Pulmonary artery endothelial cell (primary cell): ENCODE data around the gene WDR87. TPM values are rescaled to one million over a fixed set of nuclear protein-coding genes. Genes with fewer than 3 reads are reported as not detected.
A peak's percentile ranks its signal among the peaks of the same experiment; 100 is the strongest.
"Not testable (repeated sequence)": the region's sequence is repeated elsewhere in the genome, so short reads cannot be mapped to it uniquely, and the experiment has no call there.

Source experiments
- DNase-seq: peaks from one replicate; pipeline ENCODE4 v3.0.0-alpha.2; 2011; ENCODE audit warnings: low read depth, low spot score
- total RNA-seq: library from RNA; depleted of rRNA; stranded (reverse); fragments of >200 nt; gene quantifications from 2 replicates; pipeline ENCODE4 v1.2.3, GENCODE V29; 2014

The WDR87 gene
- total RNA-seq, 1 donor from 2014 or later = not detected

DNA sequence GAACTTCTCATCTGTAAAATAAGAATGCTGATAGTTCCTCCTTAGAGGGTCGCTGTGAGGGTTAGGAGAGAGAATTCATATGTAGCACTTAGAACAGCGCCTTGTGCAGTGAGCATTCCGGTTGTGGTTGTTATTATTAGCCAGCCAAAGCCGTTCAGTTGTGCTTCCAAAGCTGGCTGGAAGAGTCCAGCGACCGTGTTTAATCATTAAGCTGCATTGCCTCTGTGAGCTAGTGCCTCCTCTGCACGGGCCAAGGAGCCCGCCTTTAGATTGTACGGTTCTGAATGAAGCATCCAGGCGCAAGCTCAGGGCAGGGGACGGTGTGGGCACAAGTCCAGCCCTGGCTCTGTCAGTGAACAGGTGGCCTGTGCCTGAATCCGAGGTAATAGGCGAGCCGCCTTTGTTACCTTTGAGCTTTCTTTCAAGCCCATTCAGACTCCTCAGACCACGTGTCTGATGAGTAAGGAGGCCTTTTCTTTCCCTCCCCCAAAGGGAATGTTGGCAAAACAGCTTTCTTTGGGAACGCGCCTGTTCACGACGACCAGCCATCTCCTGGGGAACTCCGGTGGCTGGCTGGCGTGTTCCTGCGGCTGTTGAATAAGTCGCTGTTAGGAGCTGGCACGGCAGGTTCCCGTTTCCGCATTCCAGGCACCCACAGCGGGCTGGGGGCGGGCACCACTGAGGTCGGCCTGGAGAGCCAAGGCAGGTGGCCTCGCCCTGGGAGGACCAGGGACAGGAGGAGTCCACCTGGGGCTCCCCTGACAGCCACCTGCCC lies 25.7 kb upstream of the WDR87 start:
- DNase-seq = peak; percentile 39

DNA sequence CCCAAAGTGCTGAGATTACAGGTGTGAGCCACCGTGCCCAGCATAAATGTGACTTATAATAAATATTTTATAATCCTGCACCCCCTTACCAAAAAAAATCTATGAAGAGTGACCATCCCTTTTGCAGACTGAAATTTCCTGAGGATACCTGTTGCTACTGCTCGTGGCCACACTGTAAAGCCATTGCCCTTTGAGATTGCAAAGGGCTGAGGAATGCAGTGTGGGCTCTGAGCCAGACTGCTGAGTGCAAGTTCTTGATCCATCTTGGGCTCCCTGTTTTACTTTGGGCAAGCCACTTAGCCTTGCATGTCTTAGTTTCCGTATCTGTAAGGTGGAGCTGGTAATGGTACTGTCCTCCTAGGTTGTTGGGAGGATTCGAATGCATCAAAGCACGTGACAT lies 24.0 kb upstream of the WDR87 start:
- no peak for DNase-seq

DNA sequence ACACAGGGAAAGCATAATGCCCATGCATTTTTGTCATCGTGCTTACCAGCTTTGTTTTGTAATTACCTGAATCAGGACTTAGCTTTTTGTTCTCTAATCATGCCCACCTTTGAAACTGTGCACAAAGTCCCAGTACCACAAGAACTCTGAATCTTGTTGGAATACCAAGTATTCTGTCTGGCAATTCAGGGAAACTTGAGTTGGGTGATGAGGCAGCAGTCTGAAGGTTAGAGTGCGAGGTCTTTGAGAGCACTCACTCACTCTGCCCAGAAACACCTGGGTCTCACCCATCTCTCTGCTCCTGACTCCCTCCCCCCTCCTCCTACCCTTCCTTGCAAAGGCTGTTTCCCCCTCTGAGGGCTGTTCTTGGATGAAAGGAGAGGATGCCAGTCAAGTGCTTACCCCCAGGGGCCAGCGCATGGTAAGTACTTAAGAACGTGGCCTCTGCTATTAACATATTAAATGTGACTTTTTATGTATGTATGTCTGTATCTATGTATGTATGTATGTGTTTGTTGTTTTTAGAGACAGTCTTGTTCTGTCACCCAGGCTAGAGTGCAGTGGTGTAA lies 23.0 kb upstream of the WDR87 start:
- no peak for DNase-seq

DNA sequence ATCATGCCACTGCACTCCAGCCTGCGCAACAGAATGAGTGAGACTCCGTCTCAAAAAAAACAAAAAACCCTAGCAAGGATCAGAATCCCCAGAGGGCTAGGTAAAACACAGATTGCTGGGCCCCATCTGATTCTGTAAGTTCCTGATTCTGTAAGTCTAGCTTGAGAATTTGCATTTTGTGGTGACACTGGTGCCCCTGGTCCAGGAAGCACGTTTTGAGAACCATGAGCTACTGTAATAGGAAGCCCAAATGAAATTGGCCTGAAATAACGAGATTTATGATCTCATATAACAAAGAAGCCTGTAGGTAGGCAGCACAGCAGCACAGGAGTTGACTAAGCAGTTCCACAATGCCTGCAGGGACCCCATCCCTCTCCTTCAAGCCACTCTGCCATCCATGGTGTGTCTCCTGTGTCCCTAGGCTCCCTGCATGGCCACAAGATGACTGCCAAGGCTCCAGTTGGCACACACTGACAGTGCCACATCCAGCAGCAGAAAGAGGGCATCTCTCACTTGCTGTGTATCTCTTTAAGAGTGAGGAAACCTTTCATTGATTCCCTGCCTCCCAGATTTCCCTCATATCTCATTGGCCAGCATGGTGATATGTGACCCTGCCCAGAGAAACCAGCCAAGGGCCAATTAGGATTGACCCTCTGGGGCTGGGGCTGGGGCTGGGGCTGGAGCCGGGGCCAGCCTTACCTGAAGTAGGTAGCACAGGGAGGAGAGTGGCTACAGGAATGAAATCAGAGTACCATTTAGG lies 22.3 kb upstream of the WDR87 start:
- DNase-seq = no peak

DNA sequence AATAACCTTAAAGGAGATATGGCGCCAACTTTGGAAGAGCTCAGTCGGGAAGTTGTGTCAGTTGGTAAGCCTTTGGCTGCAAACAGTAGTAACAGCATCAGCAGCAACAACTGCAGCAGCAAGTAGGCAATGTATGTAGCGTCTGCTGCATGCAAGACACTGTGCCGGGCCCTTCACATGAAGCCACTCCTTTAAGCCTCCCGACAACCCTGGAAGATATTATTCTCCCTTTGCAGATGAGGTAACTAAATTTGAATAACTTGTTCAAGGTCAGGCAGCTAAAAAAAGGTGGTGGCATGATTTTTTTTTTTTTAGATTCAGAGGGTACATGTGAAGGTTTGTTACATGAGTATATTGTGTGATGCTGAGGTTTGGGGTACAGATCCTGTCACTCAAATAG lies 20.3 kb upstream of the WDR87 start:
- DNase-seq = no peak

DNA sequence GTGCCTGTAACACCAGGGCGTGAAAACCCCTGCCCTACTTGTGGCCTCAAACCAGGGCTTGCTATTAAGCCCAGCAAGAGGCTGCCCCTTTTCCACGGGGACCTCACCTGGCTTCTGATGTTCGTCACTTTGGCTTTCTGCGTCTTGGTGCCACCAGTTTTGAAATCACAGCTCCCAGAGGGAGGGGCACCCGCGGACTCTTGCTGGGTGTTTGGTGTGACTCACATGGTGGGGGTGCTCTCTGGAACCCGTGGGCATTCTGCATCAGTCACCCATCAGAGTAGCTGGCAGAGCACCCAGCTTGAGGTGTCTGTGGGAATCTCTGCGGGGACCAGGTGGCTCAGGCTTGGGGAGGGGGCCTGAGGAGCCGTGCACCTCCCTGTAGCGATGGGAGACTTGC lies 19.9 kb upstream of the WDR87 start:
- DNase-seq = no peak

DNA sequence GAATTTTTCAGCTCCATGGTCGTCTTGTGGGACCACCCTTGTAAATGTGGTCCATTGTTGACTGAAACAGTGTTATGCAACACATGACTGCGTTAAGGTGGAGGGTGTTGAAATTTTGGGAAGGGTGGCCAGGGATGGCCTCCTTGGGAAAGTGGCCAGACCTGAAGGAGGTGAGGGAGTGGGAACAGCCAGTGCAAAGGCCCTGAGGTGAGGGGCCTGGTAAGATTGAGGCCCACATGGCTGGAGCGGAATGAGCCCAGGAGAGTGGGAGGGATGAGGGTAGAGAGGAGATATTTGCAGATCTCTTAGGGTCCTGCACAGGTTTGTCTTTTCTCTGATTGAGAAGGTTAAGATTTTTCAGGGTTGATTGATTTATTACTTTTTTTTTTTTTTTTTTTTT lies 18.8 kb upstream of the WDR87 start:
- DNase-seq = no peak

DNA sequence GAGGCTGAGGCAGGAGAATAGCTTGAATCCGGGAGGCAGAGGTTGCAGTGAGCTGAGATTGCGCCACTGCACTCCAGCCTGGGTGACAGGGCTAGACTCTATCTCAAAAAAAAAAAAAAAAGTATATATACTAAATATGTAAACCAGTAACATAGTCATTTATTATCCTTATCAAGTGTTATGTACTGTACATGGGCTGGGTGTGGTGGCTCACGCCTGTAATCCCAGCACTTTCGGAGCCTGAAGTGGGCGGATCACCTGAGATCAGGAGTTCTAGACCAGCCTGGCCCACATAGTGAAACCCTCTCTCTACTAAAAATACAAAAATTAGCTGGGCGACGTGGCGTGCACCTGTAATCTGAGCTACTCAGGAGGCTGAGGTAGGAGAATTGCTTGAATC lies 18.2 kb upstream of the WDR87 start:
- DNase-seq = not testable (repeated sequence)

DNA sequence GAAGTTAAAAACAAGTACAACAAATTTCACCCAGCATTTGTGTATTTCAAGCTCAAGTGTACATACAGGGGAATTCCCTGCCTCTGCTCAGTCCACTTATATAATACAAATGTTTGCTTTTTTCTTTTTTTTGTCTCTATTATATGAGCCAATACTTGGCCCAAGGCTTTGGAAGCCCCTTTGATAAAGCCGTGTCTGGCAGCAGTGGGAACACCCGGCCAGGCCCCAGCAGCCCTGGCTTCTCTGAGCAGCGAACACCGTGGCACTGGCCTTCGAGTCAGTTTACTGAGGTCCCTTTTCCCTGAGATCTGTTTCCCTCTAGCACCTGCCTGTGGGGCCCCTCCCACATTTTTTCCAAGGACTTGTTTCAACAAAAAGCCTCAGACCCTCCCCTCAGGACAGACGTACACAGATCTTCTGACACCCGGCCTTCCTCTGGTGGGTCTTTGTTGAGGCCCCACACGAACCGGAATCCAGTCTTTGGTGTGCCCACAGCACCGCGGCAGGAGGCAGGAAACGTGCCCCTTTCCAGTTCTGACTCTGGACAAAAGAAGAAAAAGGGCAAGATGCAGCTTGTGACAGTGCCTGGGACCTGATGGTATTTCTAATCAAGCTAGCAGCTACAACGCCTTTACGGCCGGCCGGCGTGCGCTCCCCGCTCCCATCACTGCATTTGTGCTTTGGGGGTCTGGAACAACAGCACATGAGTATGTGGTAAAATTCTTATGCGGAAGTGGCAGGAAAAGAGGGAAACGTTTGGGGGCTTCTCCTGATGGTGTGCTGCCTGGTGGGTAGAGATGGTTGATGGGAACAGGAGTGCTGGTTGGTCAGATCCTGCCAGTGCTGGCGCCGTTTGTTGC lies 14.4 kb upstream of the WDR87 start:
- DNase-seq = no peak

DNA sequence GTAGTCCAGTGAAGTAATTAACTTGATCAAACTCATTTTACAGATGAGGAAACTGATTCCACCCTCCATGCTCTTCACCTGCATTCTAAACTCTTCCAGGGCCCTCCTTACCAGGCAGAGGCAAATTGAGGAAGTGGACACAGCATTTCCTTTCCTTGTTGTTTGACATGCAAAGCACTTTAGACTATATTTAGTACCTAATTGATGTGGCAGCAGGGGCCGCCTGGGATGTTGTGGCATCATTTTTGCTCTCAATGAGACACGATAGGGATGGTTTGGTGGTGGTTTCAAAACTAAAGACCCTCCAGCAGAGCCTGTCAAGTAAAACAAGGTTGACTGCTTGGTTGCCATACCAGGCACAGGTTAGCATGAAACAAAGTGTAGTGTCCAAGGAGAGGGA lies 8.5 kb upstream of the WDR87 start:
- DNase-seq = no peak

DNA sequence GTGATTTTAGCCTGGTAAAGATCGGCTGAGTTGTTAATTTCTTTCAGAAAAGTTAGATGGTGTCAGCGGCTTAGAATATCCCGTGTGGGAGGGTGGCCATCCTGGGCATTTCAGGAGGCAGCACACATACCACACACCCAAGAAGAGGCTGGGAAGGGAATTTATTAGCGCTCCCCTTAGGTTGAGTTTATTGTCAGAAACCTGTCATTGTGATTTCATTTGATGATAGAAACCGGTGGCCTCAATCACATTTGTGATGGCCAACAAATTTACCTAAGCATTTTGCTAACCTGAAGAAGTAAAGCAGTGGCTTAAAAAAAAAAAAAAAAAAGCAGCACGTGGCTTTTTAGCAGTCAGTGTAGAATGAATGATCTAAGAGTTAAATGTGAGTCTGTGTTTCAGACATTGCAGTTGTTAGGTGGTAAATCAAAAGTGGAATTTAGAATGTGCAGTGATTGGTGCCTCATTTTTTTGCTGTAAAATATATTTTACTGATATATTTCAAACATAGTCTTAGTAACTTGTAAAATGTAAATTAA lies 3.3 kb upstream of the WDR87 start:
- no peak for DNase-seq

DNA sequence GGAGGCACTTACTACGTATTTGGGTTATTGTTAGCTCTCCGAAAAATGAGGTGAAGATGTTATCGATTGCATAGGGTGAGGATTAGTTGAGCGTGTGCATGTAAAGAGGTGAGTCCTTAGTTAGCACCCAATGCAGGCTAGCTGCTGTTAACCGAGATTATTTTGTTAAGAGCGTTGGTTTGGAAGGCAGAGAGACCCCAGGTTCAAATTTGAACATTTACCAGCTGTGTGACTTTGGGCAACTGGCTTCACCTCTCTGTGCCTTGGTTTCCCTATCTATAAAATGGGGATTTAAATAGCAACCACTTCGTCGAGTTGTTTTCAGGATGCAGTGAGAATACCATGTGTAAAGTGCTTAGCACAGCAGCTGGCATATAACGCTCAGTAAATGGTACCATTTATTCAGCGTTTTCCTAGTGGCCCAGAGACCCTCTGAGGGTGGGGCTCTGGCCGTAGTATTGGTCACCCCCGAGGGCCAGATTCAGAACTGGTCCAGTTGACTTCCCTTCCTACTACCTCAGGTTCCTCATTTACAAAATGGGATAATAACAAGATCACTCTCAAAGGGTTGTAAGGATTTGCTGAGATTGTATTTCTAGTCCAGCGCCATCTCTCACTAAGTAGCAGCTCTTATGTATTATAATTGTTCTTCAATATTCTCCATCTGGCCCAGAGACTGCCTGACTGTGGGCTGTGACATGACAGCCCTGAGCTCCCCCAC lies 1.5 kb upstream of the WDR87 start:
- no peak for DNase-seq

DNA sequence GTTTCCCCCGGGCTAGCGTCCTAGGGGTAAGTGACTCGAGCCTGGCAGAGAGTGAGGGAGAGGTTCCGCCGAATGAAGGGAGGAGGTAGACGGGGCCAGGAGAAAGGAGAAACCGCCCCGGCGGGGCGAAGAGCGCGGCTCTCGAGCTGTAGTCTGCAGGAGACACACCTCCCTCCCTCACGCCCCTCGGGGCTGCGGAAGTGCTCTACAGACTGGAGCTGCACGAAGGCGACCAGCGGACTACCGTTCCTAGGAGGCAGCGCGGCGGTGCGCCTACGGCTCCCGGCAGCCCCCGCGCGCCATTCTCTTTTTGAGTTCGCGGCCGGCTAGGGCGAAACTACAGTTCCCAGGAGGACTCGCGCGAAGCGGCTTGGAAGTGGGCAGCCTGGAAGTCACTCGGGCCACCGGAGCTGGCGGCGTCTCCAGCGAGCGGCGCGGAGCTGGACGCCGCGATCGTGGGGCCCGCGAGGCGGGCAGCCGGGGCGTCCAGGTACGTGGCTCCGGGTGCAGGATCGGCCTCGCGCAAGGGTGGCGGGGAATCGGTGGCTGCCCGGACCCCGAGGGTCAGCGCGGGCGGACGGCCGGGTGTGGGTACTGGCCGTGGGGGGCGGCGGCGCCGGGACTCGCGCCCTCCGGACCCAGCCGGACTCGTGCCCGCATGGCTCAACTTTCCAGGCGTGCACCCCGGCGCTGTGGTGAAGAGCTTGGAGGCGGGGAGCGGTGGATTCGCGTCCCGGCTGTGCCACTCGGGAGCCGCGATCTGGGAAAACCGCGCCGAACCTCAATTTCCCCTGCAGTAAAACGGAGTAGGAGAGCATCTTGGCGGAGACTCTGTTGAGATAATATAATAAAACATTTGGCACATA lies 708 bp upstream of the WDR87 start, which contains the start of gene SIPA1L3:
Gene SIPA1L3, plus strand, starts transcription at position 340 of the 866 bp plus-strand sequence. CDS start 174,358 bp downstream, outside the sequence.
- peak; percentile 87 for DNase-seq

DNA sequence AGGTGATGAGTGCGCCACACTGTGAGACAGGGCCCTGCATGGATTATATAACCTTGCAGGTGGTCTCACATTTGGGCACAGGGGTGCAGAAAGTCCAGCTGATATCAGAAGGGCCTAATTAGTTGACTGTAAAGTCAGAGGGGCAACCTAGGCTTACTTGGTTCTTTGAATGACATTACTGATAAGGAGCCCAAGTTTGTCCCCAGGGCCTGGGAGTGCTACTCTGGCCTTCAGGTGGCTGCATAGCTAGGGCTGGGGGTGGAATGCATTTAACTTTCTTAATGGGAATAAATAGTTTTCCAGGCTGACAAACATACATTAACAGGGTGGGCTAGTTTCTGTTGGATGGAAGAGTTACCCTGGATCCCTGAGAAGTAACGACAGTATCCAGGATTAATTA lies 3.3 kb downstream of the WDR87 start:
- no peak for DNase-seq

DNA sequence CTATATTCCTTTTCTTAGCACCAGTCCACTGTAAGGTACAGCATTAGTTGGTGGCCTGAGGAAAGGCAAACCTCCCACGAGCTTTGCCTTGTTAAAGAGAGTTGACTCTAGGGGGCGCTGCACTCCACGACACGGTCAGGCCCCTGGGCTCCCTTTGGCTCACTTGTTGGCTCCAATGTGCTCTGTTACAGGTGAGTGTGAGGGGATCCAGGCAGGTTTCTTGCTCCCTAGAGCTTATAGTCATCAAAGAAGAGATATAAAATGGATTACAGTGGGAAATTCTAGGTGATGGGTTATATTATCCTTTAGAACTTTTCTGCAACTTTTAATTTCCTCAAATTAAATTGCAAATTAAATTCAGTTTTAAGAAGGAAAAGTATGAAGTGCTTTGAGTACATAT lies 3.7 kb downstream of the WDR87 start:
- peak; percentile 29 for DNase-seq

DNA sequence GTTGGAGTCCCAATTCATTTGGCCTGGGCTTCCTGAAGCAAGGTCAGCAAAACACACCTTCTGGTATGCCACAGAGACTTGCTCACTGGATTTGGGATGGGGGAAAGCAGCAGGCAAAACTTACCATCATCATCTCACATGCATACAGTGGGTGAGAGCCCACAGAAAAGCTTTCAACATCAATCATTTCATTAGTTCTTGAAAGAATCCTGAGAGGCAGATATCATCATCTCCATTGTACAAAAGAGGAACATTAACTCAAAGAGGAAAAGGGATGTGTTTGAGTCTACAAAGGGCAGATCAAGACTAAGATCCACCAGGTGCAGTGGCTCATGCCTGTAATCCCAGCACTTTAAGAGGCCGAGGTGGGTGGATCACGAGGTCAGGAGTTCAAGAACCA lies 6.4 kb downstream of the WDR87 start:
- no peak for DNase-seq

DNA sequence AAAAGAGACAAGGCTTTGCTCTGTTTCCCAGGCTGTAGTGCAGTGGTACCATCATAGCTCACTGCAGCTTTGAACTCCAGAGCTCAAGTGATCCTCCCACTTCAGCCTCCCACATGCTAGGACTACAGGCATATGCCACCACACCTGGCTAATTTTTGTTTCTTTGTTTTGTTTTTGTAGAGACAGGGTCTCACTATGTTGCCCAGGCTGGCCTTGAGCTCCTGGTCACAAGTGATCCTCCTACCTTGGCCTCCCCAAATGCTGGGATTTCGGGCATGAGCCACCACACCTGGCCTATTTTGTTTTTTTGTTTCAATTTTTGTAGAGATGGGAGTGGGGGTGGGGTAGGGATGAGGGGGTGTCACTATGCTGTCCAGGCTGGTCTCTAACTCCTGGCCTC lies 6.9 kb downstream of the WDR87 start:
- no peak for DNase-seq

DNA sequence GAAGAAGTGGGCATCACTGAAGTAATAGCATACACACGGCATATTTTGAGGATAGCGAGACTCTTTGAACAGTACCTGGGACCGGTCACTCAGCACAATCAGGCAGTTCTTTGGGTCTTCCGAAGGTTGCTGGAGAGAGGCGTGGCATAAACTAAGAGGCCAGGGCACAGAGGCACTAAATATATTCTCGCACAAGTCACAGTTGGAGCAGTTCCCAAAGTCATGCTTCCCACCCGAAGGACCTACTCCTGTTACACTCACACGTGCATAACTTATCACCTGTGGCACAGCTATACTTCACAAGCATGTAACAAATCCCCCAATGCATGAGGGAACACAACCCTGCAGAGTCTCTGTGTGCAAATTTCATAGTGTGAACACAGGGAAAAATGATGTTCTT lies 10.2 kb downstream of the WDR87 start:
- DNase-seq = no peak

DNA sequence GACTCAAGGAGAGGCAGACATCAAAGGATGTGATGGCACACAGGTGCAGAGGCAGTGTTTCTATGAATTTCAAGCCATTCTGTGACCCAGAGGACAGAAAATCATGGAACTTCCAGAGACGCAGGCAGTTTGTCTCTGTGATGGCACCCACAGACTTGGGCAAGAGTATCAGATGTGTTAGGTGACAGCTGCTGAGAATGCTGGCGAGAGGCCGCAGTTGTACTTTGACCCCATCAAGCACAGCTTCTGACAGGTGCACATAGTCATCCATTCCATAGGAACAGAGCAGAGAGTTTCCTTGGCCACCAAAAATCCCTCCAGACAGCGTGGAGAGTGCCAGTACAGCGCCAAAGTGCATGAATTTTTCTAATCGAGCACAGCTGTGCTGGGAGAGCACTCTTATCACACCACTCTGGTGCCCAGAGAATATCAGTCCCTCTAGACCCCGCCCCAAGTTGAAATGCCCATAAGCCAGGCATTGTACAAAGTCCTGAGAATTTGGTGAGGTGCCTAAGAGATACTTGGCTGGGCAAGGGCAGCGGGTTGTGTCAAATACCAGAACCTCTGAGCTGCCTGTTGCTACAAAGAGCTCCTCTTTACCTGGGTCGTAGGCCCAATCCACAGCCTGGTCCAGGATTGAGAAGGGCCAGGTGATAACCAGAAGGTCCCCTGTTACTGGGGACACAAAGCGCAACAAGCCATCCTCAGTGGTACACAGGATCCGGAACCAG lies 12.4 kb downstream of the WDR87 start:
- no peak for DNase-seq
